Measurements from ENCODE around the gene ANKRD7.
A peak's percentile ranks its signal among the peaks of the same experiment; 100 is the strongest.
"Not testable (repeated sequence)": the region's sequence is repeated elsewhere in the genome, so short reads cannot be mapped to it uniquely, and the experiment has no call there.

ANKRD7 gene

GRCh38 chr7:118240320-118240719, 15.8 kb downstream of the ANKRD7 start:
- not testable (repeated sequence) for DNase-seq

- DNase-seq: no peak
Observed at GRCh38 chr7:118243695-118244094, 19.2 kb downstream of the ANKRD7 start.

GRCh38 chr7:118245267-118246040, 20.9 kb downstream of the ANKRD7 start:
- DNase-seq: no peak

GRCh38 chr7:118250860-118251494, 26.5 kb downstream of the ANKRD7 start:
- no peak for DNase-seq

- no peak for DNase-seq
Observed at GRCh38 chr7:118252087-118252486, 27.6 kb downstream of the ANKRD7 start.

GRCh38 chr7:118259115-118259514, 34.6 kb downstream of the ANKRD7 start:
- DNase-seq: peak; percentile 10

GRCh38 chr7:118264836-118265235, 40.3 kb downstream of the ANKRD7 start:
- DNase-seq: no peak

- peak; percentile 63 for DNase-seq
Observed at GRCh38 chr7:118280319-118281012, 56.0 kb downstream of the ANKRD7 start.

GRCh38 chr7:118281196-118281595, 56.7 kb downstream of the ANKRD7 start:
- no peak for DNase-seq

GRCh38 chr7:118285358-118285757, 60.9 kb downstream of the ANKRD7 start:
- DNase-seq: no peak

GRCh38 chr7:118286131-118286530, 61.6 kb downstream of the ANKRD7 start:
- DNase-seq: no peak

GRCh38 chr7:118288098-118288497, 63.6 kb downstream of the ANKRD7 start:
- DNase-seq: no peak

- no peak for DNase-seq
Observed at GRCh38 chr7:118289476-118289875, 65.0 kb downstream of the ANKRD7 start.
